Stomach smooth muscle (tissue), 2 donors: Measurements from ENCODE around the gene PBX1.

Experiments used
- H3K27ac ChIP-seq: one replicate; pipeline ENCODE4 v1.7.0; 2013; ENCODE audit warnings: mild to moderate bottlenecking, low read length, inconsistent platforms
- H3K27me3 ChIP-seq, 2 donors: one replicate each; pipeline ENCODE4 v1.7.0; 2013; ENCODE audit warnings: low read length in 2 of 2; ENCODE audit not compliant: insufficient read depth in 2 of 2, control insufficient read depth in 1 of 2
- H3K36me3 ChIP-seq, 2 donors: one replicate each; pipeline ENCODE4 v1.7.0; 2013; ENCODE audit warnings: low read length in 2 of 2; ENCODE audit not compliant: control insufficient read depth in 2 of 2, insufficient read depth in 2 of 2
- H3K4me1 ChIP-seq: one replicate; pipeline ENCODE4 v1.7.0; 2013; ENCODE audit warnings: low read length; ENCODE audit not compliant: control insufficient read depth, insufficient read depth
- H3K4me3 ChIP-seq, 2 donors: one replicate each; pipeline ENCODE4 v1.7.0; 2013; ENCODE audit warnings: low read length in 2 of 2
- H3K9ac ChIP-seq, 2 donors: one replicate each; pipeline ENCODE4 v1.7.0; 2013; ENCODE audit warnings: low read length in 2 of 2, mild to moderate bottlenecking in 1 of 2
- H3K9me3 ChIP-seq, 2 donors: one replicate each; pipeline ENCODE4 v1.7.0; 2013; ENCODE audit warnings: low read length in 2 of 2; ENCODE audit not compliant: control insufficient read depth in 2 of 2
- donor health status: healthy.
- donor health status: Pancreatic carcinoma.

Gene PBX1

DNA sequence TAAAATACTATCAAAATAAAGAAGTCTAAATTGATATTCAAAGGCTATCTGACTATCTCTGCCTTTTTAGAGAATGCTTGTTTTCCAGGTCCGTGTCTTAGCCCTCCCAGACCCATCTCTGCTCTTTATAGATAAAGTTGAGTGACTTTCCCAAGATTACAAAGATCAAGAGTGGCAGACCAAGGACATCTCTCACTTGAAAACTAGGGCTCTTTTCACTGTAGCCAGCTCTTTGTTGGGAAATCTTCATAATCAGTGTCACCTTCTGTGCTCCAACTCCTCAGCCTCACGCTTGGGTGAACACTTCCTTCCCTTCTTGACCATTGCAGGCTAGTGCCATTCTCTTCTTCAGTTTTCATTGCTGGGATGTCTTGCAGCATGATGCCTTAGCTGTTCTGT lies 211.1 kb downstream of the PBX1 start:
- H3K27me3 ChIP-seq, result no peaks in the 10 kb centered on the region
- H3K9me3 ChIP-seq, result no peaks in the 10 kb centered on the region
- H3K4me3 ChIP-seq, result no peak overlapping the region
- no peak overlapping the region for H3K9ac ChIP-seq
- H3K27ac ChIP-seq, result peak overlapping the region; percentile 24
- H3K36me3 ChIP-seq, result no peaks in the 10 kb centered on the region
- peaks cover 54% of the 10 kb centered on the region for H3K4me1 ChIP-seq

DNA sequence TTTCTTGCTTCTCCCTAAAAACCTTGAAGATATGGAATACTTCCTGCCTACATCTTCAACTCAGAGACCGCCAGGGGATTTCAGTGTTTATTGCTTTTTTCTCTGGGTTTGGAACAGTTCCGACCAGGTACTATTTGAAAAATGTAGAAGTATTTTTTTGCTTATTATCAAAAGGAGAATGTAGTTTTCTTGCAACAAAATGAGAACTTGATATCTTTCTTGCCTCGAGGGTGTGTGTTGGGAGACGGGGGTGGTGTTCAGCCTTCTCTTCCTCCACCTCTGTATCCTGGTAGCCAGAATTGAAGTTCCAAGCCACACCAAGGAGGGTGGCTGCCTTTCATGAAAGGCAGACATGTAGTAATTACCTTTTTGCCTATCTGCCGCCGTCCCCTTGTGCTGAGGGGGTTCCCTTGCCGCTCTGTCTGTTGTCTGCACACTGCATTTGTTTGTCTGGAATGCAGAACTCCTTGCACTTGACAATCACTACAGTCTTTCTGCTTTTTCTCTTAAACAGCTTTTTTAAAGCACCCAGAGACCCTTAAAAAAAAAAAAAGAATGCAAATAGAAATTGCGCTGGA lies 212.1 kb downstream of the PBX1 start:
- Histone ChIP-seq H3K36me3 (no peaks in the 10 kb centered on the region), H3K4me3 (peak overlapping the region in 1 of 2 donors; percentile 40), H3K9me3 (no peaks in the 10 kb centered on the region), H3K4me1 (peaks cover 57% of the 10 kb centered on the region), H3K27ac (peak overlapping the region; percentile 55), H3K9ac (no peak overlapping the region), H3K27me3 (no peaks in the 10 kb centered on the region)

DNA sequence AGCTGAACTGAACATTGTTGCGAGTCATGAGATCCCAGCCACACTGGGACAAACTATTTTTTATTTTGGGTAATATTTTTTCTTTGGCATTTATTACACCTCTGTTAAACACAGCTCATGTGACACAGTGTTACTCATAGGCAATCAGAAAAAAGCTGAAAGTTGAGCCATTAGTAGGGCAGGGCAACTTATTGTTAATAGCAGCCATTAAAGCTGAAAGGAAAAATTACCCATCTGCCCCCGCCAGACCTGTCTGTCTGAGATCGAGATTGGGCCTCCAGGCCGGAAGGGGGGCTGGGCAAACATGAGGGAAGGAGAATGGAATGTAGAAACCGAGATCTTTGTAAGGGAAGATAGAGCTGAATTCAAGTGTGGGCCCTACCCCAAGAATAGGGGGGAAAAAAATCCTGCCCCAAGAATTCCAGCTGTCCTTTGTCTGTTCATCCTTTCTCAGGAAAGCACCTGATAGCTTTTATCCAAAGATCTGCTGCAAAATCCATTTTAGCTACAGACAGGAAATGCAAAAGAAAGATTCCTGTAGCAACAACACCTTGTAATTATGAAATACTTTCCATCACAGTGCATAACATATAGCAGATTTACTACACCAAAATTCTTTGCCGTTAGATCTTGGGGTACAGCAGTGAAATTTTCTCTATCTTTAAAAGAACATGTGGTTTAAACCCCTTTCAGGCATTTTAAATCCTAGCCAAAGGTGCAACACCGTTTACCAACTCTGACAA lies 212.8 kb downstream of the PBX1 start:
- Histone ChIP-seq H3K36me3 (no peaks in the 10 kb centered on the region), H3K4me1 (peaks cover 63% of the 10 kb centered on the region), H3K4me3 (peak overlapping the region in 1 of 2 donors; percentile 40), H3K27me3 (no peaks in the 10 kb centered on the region), H3K27ac (peak overlapping the region; percentile 55), H3K9me3 (no peaks in the 10 kb centered on the region), H3K9ac (peak overlapping the region in 1 of 2 donors; percentile 8)

DNA sequence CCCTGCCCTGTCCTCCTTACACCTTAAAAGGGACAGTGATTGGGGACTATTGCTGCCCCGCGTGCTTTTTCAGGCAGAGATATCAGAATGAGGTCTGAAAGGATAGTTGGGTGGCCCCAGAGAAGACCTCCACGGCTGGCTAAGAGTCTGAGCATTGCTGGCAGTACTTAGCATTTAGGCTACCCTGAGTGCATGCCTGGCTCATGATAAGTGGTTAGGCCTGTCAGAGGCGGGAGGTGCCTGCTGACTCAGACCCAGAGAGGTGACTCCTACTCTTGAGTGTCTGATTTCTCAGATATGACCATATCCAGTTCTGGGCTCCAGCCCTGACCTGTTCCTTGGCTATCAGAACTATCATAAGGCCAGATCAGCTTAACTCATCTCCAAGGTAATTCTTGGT lies 213.7 kb downstream of the PBX1 start:
- H3K27me3 ChIP-seq, result no peaks in the 10 kb centered on the region
- peak overlapping the region in 1 of 2 donors; percentile 8 for H3K9ac ChIP-seq
- no peaks in the 10 kb centered on the region for H3K9me3 ChIP-seq
- H3K4me3 ChIP-seq, result peak overlapping the region in 1 of 2 donors; percentile 3
- H3K27ac ChIP-seq, result peak overlapping the region; percentile 49
- H3K36me3 ChIP-seq, result no peaks in the 10 kb centered on the region
- peaks cover 58% of the 10 kb centered on the region for H3K4me1 ChIP-seq

DNA sequence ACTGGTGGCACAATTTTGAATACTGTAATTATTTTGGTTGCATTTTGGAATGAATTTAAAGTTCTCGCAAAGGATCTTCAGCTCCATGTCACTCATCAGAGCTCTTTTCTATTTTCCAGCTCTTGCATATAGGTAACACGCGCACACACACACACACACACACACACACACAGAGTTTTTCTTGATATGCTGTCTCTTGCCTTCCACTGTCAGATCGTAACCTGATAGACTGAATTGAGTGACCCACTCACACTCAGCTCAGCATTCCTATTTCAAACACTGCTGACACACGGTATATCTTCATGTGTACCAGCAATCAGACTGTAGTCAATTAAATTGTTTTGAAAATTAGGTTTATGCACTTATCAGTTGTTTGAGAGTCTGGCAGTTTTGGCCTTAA lies 214.1 kb downstream of the PBX1 start:
- Histone ChIP-seq H3K27ac (peak overlapping the region; percentile 46), H3K9me3 (no peaks in the 10 kb centered on the region), H3K27me3 (no peaks in the 10 kb centered on the region), H3K36me3 (no peaks in the 10 kb centered on the region), H3K9ac (no peak overlapping the region), H3K4me1 (peaks cover 56% of the 10 kb centered on the region), H3K4me3 (peak overlapping the region in 1 of 2 donors; percentile 0)

DNA sequence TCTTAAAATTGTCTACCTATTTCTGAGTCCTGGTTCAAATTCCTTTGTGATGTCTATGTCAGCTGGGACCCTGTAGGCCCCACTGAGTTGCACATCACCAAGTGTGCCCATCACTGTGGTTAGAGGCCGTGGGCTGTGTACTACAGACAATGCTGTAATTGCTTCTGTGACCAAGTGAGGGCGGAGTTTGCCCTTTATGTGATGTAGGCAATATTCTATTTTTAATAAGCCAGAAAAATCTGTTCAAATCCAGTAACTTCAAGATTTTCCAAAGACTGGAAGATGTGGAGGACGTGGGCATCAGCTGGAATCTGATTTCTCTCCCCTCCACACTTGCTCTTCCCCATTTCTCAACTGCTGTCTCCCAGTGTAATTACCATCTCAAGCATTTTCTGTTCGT lies 215.4 kb downstream of the PBX1 start:
- Histone ChIP-seq H3K9ac (peak overlapping the region; percentile 4 to 29), H3K4me3 (peak overlapping the region in 1 of 2 donors; percentile 49), H3K4me1 (peaks cover 58% of the 10 kb centered on the region)

DNA sequence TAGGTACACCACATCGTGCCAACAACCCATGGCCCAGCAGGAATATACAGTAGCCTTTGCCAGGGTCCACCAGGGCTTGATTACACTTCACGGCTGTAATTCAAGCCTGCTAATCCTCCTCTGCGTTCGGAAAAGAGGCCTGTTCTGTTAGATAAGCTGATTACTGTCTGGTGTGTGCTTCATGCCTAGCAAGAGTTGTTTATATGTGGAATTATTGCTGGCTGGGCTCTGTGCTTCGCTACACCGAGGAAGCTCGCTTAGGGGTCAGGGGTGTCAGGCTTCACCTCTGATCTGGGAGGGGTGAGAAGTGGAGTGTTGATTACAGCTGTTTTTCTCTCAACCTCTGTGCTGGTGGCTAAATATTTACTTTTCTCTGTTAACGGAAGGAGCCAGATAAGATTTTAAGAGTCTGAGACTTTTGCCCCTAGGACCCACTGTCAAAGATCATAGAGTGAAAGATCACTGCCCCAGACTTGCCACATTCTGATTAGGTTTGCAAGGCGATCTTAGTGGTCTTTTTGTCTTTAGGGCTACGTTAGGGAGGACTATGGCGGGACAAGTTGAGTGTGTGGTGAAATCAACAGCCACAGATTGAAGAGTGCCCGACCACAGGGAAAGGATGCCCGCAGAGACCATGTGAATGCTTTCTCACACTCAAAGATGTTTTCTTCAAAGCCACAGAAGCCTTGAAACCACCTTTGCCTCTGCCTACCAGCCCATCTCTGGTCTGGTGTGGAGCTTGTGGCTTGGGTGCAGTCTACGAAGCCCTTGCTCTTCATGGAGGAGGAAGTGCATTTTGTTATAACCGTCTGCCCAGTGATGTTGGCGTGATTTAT lies 216.1 kb downstream of the PBX1 start:
- peak overlapping the region; percentile 4 to 29 for H3K9ac ChIP-seq
- peak overlapping the region; percentile 58 for H3K27ac ChIP-seq
- H3K4me1 ChIP-seq, result peaks cover 63% of the 10 kb centered on the region
- no peaks in the 10 kb centered on the region for H3K9me3 ChIP-seq
- peak overlapping the region in 1 of 2 donors; percentile 49 for H3K4me3 ChIP-seq
- no peaks in the 10 kb centered on the region for H3K27me3 ChIP-seq
- H3K36me3 ChIP-seq, result no peaks in the 10 kb centered on the region

More for the DNA sequence above, 215.4 kb downstream of the PBX1 start:
- Histone ChIP-seq H3K9me3 (no peaks in the 10 kb centered on the region), H3K27me3 (no peaks in the 10 kb centered on the region), H3K27ac (peak overlapping the region; percentile 58), H3K36me3 (no peaks in the 10 kb centered on the region)

DNA sequence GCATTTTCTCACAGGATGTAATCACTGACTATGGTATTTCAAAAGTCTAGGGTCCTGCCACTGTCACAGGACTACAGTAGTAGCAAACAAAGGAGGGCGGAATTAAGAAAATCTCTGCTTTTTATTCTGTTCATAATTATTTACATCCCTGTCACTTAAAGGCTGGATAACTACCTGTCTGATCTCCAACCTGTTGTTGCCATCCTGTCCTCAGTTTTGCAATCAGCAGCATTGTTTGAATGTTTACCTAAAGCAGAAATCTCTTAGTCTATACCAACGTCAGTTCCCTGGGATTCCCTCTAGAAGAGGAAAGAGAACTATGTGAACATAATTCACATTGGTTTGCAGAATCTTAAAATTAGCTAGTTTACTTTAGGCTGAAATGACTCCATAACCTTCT lies 218.5 kb downstream of the PBX1 start:
- Histone ChIP-seq H3K9ac (no peak overlapping the region), H3K27ac (no peak overlapping the region), H3K27me3 (no peaks in the 10 kb centered on the region), H3K36me3 (no peaks in the 10 kb centered on the region), H3K4me3 (no peak overlapping the region), H3K4me1 (peaks cover 63% of the 10 kb centered on the region), H3K9me3 (no peaks in the 10 kb centered on the region)

DNA sequence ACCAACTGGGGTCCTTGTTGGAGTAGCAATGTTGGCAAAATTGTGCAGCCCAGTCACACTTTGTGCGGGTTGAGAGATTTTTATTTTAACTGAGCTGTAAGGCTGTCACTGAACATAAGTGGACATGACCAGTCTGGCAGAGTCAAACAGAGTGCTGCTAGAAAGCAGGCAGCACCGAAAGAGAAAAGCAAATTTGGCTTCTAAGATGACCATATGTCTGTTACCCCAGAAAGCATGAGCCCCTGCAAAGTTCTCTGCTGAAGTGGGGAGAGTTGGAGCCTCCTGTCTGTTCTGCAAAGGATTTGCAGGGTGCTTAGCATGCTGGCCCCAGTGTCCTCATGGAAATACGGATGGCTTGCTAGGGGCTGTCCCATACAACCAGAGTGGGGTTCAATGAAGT lies 220.4 kb downstream of the PBX1 start:
- Histone ChIP-seq H3K36me3 (no peaks in the 10 kb centered on the region), H3K9me3 (no peaks in the 10 kb centered on the region), H3K4me3 (no peak overlapping the region), H3K27ac (peak overlapping the region; percentile 67), H3K4me1 (peaks cover 60% of the 10 kb centered on the region), H3K27me3 (no peaks in the 10 kb centered on the region), H3K9ac (no peak overlapping the region)

DNA sequence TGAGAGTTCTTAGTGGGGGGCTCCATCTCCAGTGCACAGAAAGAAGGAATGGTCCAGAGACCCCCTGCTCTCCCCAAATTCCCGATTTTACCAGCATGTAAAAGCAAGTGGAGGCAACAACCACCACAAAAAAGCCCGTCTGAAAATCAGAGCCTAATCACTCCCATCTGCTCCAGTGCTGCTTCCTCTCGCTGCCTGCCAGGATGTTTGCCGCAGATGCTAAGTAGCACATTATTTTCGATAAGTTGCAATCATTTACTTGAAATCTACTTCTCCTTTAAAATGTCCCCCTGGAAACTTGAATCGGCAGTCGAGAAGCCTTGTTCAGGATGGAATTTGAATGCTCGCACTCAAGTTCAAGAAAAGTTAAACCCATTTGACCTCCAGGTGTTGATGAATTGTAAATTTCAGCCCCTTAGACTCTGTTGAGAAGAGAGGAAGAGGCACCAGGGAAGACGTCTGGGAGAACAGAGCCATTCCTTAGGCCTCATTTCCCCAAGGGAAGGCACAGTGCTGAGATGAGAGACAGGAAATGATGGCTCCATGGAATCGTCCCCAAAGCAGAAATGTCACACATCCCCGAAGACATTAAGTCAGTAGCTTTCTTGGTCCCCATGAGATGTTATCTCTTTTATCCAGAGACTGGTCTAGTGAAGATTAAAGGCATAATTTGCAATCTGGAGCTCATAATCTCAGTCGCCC lies 221.3 kb downstream of the PBX1 start:
- Histone ChIP-seq H3K4me3 (peak overlapping the region in 1 of 2 donors; percentile 29), H3K27ac (peak overlapping the region; percentile 67), H3K9me3 (no peaks in the 10 kb centered on the region), H3K9ac (peak overlapping the region in 1 of 2 donors; percentile 21), H3K4me1 (peaks cover 59% of the 10 kb centered on the region), H3K27me3 (no peaks in the 10 kb centered on the region), H3K36me3 (no peaks in the 10 kb centered on the region)
